Measurements from ENCODE around the gene AMN1. TPM values are rescaled to one million over a fixed set of nuclear protein-coding genes. Genes with fewer than 3 reads are reported as not detected.
"Not testable (repeated sequence)": the region's sequence is repeated elsewhere in the genome, so short reads cannot be mapped to it uniquely, and the experiment has no call there.

Gene AMN1
- total RNA-seq, 1 donor from 2014 or later = 9.9 TPM

DNA sequence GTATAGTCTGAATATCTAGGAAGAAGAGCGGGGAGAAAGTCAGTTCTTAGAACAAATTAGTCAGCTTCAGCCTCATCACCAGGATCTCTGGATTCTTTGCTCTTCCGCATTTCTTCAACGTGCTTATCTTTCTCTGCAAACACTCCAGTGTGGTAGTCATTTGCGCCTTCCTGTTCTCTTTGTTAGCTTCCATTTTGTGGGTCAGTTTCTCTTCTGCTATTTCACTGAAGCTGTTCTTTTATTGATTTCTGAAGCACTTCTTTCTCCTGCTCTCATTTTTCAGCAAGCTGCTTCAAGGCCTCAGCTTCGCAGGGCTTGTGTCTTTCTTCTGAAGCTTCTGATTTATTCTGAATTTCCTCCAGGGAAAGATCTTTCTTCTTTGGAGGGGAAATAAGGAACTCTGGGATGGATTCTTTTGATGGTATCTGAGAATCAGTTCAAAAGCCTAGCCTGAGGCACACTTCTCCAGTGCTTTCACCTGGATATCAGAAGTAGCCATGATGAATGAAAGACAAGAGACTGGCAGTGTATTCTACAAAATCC, 13.5 kb downstream of the AMN1 start:
- DNase-seq = no peak
- intact Hi-C loops (cut with DNase I) = no loop called here
- H3K27me3 ChIP-seq = no peaks in the 10 kb centered on the region
- peaks cover 5% of the 10 kb centered on the region for H3K4me1 ChIP-seq
- peak; percentile 94 for ATAC-seq
- peak overlapping the region; percentile 81 for H3K27ac ChIP-seq
- no peaks in the 10 kb centered on the region for H3K9me3 ChIP-seq
- no peak overlapping the region for H3K4me3 ChIP-seq
- H3K36me3 ChIP-seq = no peaks in the 10 kb centered on the region
- TF ChIP-seq, protein P1, sequence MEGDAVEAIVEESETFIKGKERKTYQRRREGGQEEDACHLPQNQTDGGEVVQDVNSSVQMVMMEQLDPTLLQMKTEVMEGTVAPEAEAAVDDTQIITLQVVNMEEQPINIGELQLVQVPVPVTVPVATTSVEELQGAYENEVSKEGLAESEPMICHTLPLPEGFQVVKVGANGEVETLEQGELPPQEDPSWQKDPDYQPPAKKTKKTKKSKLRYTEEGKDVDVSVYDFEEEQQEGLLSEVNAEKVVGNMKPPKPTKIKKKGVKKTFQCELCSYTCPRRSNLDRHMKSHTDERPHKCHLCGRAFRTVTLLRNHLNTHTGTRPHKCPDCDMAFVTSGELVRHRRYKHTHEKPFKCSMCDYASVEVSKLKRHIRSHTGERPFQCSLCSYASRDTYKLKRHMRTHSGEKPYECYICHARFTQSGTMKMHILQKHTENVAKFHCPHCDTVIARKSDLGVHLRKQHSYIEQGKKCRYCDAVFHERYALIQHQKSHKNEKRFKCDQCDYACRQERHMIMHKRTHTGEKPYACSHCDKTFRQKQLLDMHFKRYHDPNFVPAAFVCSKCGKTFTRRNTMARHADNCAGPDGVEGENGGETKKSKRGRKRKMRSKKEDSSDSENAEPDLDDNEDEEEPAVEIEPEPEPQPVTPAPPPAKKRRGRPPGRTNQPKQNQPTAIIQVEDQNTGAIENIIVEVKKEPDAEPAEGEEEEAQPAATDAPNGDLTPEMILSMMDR (IDR thresholded peaks at IDR 0.05) = no peak

DNA sequence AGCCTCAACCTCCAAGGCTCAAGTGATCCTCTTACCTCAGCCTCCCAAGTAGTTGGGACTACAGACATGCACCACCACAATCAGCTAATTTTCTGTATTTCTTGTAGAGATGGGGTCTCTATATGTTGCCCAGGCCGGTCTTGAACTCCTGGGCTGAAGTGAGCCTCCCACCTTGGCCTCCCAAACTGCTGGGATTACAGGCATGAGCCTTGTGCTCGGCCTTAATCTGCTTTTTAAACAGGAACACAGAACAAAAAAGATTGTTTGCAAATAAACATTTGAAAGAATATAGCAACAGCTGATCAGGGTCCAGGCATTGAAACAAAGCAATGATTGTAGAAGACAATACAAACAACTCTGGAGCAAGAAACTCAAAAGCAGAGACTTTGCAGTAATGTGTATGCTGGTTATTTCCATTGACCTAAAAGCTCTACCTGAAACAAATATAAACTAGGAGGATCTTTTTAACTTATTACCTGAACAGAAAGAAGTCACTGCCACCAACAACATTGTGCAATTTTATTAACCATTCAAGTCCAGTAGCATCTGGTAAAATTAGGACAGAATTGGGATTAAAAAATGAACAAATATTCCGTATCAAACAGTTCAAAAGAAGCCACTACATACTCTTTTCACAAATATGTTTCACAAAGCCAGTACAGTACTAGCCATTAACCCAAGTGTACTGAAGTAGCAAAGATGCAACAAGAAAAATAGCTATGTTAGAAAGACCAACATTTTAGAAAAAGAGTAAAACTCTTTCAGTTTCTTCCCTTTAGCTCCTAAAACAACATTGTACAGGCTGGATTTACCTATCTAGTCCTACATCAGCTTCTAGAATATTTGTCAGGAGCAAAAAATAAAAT, 14.2 kb downstream of the AMN1 start:
- DNase-seq = no peak
- peaks cover 5% of the 10 kb centered on the region for H3K4me1 ChIP-seq
- H3K4me3 ChIP-seq = no peak overlapping the region
- no peaks in the 10 kb centered on the region for H3K27me3 ChIP-seq
- no peaks in the 10 kb centered on the region for H3K36me3 ChIP-seq
- no peak for ATAC-seq
- TF ChIP-seq, protein P1 (IDR thresholded peaks at IDR 0.05) = no peak
- peak overlapping the region; percentile 81 for H3K27ac ChIP-seq
- H3K9me3 ChIP-seq = no peaks in the 10 kb centered on the region
- intact Hi-C loops (cut with DNase I) = no loop called here

DNA sequence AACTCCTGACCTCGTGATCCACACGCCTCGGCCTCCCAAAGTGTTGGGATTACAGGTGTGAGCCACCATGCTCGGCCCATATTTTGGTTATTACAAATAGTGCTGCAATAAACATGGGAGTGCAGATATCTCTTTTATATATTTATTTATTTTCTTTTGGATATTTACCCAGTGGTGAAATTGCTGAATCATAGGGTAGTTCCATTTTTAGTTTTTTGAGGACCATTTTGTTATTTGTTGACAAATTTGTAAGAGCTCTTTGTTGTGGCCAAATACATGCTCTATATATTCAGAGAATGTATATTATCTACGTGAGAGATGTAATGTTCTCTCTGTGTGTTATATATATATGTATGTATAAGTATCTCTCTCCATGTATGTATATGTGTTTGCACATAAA, 15.9 kb downstream of the AMN1 start:
- no peaks in the 10 kb centered on the region for H3K27me3 ChIP-seq
- no peaks in the 10 kb centered on the region for H3K36me3 ChIP-seq
- H3K4me1 ChIP-seq = peaks cover 5% of the 10 kb centered on the region
- H3K27ac ChIP-seq = no peak overlapping the region
- TF ChIP-seq, protein P1 (IDR thresholded peaks at IDR 0.05) = no peak
- H3K9me3 ChIP-seq = no peaks in the 10 kb centered on the region
- no peak for DNase-seq
- H3K4me3 ChIP-seq = no peak overlapping the region
- no peak for ATAC-seq
- intact Hi-C loops (cut with DNase I) = no loop called here

DNA sequence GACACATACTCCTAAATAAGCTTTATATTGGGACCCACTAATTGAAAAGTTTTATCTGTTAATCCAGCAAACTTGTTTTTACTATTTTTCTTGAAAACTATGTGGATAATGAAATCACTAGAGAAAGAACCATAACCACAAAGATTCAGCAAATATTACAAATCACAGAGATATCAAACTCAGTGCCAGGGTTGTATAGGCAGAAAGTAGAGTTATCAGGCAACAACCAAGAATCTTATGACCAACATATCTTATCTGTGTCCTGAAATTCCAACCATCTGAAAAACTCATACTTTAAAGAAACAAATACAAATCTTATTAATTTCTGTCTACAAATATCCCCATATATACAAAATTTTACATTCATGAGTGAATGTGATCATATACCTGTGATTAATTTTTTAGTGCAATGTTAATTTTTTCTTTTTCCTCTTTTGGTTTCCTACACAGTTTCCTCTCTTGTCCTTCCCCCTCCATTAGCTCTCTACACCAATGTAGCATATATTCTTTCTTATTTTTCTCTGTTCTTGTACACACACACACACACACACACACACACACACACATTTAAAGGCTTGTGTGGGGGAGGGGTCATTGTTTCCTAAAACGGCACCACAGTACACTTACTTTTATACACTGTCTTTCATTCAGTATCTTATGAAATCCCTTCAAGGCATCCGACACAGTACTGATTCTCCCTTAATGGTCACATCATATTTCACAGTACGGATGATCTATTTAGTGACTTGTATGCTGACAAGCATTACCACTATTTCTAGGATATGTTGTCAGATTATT, 18.6 kb downstream of the AMN1 start:
- Histone ChIP-seq H3K4me1 (no peaks in the 10 kb centered on the region), H3K27me3 (no peaks in the 10 kb centered on the region), H3K4me3 (no peak overlapping the region), H3K36me3 (no peaks in the 10 kb centered on the region), H3K9me3 (no peaks in the 10 kb centered on the region), H3K27ac (no peak overlapping the region)
- TF ChIP-seq, protein P1 (IDR thresholded peaks at IDR 0.05) = no peak
- DNase-seq = no peak
- intact Hi-C loops (cut with DNase I) = no loop called here
- ATAC-seq = no peak

DNA sequence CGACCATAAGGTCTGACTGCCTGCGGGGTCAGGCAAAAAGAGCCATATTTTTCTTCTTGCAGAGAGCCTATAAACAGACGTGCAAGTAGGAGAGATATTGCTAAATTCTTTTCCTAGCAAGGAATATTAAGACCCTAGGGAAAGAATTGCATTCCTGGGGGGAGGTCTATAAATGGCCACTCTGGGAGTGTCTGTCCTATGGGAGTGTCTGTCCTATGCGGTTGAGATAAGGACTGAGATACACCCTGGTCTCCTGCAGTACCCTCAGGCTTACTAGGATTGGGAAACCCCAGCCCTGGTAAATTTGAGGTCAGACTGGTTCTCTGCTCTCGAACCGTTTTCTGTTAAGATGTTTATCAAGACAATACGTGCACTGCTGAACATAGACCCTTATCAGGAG, 20.7 kb downstream of the AMN1 start:
- DNase-seq; H3K27ac ChIP-seq; H3K27me3 ChIP-seq; H3K9me3 ChIP-seq; ATAC-seq; H3K36me3 ChIP-seq; H3K4me1 ChIP-seq; intact Hi-C loops (cut with DNase I); H3K4me3 ChIP-seq: not testable (repeated sequence)

DNA sequence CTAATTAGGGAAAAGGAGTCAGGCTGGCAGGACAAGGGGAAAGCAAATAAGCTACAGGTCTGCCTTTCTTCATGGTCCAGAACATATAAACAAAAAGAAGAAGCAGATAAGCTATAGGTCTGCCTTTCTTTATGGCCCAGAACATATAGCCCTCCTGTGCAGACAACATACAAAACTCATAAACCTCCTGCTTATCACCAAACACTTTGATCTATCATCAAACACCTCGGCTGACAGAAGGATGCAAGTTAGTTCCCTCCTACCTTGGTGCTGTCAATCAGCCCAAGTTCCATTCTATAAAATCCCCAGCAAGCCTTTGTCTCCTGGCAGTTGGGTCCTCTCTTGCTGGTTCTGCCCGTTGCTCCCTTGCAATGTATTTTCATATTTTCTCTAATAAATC, 23.2 kb downstream of the AMN1 start:
- Histone ChIP-seq H3K27ac (no peak overlapping the region), H3K4me1 (no peaks in the 10 kb centered on the region), H3K27me3 (no peaks in the 10 kb centered on the region), H3K4me3 (no peak overlapping the region), H3K9me3 (no peaks in the 10 kb centered on the region), H3K36me3 (no peaks in the 10 kb centered on the region)
- ATAC-seq (no peak), DNase-seq (no peak)
- TF ChIP-seq, protein P1 (IDR thresholded peaks at IDR 0.05) = no peak
- intact Hi-C loops (cut with DNase I) = no loop called here

All from upper lobe of right lung (tissue), 1 donor.